ENCODE measurements around the gene PPP3R2.

DNA sequence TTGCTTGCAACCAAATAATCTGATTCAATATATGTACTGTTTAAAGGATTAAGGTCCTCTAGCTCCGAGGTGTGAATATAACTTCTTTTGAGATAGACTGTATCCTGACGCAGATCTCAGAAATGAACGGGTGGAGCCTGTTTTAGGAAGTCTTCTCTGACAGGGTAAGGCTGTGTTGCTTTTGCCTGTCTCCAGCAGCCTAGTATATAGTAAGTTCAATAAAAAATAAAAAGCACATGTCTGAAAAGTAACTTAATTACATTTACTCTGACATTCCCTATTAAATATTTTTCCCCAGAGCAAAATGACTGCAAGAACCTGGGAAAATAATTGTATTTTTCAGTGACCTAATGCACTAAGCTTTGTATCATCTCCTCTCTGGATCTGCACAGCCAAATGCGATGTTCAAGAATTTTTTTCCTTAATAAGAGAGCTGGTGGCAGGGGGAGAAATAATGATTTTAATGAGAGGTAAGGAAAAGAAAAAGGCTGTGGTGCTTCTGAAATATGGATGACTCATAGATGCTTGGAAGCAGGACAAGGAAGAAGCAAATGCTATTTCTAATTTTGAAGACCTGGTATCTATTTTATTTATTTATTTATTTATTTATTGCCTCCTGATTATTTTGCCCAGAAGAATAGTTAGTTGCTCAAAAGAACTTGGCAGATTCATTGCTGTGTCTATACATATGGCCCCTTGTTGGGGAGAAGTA, 7.3 kb downstream of the PPP3R2 start:
- TF ChIP-seq, protein P1, sequence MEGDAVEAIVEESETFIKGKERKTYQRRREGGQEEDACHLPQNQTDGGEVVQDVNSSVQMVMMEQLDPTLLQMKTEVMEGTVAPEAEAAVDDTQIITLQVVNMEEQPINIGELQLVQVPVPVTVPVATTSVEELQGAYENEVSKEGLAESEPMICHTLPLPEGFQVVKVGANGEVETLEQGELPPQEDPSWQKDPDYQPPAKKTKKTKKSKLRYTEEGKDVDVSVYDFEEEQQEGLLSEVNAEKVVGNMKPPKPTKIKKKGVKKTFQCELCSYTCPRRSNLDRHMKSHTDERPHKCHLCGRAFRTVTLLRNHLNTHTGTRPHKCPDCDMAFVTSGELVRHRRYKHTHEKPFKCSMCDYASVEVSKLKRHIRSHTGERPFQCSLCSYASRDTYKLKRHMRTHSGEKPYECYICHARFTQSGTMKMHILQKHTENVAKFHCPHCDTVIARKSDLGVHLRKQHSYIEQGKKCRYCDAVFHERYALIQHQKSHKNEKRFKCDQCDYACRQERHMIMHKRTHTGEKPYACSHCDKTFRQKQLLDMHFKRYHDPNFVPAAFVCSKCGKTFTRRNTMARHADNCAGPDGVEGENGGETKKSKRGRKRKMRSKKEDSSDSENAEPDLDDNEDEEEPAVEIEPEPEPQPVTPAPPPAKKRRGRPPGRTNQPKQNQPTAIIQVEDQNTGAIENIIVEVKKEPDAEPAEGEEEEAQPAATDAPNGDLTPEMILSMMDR (IDR thresholded peaks at IDR 0.05), result no peak
- no peak for TF ChIP-seq POLR2A (IDR thresholded peaks at IDR 0.05)
